ENCODE data around the gene DNAJC11.
A peak's percentile ranks its signal among the peaks of the same experiment; 100 is the strongest.
"Not testable (repeated sequence)": the region's sequence is repeated elsewhere in the genome, so short reads cannot be mapped to it uniquely, and the experiment has no call there.

DNAJC11 gene, protein sequence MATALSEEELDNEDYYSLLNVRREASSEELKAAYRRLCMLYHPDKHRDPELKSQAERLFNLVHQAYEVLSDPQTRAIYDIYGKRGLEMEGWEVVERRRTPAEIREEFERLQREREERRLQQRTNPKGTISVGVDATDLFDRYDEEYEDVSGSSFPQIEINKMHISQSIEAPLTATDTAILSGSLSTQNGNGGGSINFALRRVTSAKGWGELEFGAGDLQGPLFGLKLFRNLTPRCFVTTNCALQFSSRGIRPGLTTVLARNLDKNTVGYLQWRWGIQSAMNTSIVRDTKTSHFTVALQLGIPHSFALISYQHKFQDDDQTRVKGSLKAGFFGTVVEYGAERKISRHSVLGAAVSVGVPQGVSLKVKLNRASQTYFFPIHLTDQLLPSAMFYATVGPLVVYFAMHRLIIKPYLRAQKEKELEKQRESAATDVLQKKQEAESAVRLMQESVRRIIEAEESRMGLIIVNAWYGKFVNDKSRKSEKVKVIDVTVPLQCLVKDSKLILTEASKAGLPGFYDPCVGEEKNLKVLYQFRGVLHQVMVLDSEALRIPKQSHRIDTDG

DNA sequence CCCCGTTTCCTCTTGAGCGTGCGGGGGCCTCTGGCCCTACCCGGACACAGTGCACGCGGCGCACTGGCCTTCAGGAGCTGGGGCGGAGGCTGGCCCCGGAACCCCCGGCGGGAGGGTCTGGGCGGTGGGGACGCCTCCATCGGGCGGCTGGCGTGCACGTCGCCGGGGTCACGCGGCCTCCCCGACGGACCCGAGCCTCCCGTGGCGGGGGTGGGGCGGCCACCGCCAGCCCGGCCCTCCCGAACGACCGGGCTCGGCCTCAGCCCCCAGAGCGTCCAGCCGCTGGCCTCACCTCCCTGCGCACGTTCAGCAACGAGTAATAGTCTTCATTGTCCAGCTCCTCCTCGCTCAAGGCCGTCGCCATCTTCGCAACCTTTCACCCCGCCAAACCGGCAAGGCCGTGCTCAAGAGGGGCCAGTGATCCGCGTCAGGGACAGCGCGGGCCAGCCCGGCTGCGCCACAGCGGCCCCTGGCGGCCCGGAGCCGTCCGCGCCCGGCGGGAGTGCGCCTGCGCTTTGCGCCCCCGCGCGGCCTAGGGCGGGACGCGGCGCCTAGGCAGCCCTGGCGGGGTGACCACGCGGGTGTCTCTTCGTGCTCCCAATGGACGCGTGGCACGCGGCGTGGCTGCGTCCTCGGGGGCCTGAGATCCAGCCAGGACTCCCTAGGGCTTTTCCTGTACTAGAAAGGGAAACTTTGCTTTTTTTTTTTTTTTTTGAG, at the start of gene DNAJC11:
TSS of gene DNAJC11 (minus strand) at position 380 of the 717 bp plus-strand sequence. CDS start at position 364, 16 bp downstream.
- peak; percentile 66 for DNase-seq

DNA sequence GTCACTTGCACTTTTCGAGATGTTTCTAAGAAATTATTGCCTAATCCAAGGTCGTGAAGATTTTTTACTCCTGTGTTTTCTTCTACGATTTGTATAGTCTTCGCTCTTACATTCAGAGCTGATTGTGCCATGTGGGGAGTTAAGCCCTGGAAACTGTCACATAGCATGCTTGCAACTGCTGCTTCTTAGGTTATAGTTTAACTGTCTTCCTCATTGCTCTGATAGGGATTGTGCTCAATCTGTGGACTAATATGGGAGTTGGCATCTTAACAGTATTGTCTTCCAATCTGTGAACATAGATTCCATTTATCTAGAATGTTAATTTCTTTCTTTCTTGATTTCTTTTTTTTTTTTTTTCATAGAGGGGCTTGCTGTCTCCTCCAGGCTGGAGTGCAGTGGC, 48.9 kb upstream of the DNAJC11 start:
- no peak for DNase-seq

DNA sequence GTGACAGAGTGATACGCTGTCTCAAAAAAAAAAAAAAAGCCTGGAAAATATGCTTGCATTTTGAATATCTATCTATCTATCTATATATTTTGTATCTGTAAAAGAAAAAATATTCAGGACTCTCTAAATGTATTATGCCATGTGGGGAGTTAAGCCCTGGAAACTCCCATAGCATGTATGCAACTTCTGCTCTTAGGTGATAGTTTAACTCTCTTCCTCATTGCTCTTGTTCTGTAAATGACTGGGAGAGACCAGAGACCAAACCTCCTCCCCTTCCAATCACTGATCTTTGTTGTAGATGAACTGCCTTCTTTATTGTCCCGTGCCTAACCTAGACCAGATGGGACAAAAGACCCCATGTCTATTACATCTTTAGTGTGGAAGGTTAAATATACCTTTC, 46.1 kb upstream of the DNAJC11 start:
- DNase-seq: no peak

DNA sequence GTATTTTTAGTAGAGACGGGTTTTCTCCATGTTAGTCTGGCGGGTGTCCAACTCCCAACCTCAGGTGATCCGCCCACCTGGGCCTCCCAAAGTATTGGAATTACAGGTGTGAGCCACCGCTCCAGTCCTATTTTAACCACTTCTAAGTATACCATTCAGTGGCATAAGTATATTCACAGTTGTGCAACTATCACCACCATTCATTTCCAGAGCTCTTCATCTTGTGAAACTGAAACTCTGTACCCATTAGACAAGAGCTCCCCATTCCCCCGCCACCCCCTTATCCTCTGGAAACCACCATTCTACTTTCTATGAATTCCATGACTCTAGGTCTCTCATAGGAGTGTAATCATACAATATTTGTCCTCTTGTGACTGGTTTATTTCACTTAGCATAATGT, 43.5 kb upstream of the DNAJC11 start:
- DNase-seq: no peak

DNA sequence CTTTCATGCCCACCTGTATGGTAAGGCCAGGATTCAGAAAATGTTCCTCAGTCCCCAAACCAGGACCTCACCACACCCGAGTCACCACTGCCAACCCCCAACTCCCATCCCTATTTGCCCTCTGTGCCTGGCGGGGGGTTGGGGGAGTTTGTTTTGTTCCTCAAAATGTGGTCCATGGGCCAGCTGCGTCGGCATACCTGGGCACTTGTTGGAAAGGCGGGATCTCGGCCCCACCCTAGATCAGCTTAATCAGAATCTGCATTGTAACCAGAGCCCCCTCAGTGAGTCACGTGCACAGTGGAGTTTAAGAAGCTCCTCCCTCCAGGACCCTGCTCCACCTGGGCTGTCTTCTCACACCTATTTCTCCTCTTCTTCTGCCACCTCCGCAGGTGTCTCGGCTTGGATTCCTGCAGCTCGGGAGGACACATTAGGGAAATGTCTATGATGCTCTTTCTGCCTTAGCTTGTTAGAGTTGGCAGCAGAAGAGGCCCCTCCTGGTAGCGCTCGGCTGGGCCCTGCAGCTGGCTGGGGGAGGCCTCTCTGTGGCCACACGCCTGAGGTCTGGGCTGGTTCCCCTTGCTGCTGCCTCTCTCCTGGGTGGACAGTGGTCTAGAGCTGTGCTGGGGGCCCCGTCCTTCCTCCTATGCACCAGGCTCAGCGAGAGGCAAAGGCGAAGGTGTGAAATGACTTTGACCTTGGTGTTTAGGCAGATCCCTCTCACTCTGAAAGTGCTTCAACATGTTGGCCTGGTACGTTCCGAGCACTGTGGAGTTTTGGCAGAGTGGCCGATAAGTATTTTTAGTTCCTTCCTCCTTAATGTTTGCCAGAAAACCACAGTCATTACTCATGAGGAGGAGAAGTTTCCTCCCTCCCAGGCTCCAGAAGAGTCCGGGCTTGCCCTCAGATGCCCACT, 41.8 kb upstream of the DNAJC11 start:
- no peak for DNase-seq

DNA sequence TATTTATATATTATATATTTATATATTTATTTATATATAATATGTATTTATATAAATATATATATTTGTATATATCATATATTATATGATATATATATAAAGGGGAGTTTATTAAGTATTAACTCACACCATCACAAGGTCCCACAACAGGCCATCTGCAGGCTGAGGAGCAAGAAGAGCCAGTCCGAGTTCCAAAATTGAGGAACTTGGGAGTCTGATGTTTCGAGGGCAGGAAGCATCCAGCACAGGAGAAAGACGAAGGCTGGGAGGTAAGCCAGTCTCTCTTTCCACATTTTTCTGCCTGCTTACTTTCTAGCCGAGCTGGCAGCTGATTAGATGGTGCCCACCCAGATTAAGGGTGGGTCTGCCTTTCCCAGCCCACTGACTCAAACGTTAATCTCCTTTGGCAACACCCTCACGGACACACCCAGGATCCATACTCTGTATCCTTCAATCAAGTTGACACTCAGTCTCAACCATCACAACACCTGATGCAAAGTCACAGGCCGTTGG, 41.1 kb upstream of the DNAJC11 start:
- not testable (repeated sequence) for DNase-seq

DNA sequence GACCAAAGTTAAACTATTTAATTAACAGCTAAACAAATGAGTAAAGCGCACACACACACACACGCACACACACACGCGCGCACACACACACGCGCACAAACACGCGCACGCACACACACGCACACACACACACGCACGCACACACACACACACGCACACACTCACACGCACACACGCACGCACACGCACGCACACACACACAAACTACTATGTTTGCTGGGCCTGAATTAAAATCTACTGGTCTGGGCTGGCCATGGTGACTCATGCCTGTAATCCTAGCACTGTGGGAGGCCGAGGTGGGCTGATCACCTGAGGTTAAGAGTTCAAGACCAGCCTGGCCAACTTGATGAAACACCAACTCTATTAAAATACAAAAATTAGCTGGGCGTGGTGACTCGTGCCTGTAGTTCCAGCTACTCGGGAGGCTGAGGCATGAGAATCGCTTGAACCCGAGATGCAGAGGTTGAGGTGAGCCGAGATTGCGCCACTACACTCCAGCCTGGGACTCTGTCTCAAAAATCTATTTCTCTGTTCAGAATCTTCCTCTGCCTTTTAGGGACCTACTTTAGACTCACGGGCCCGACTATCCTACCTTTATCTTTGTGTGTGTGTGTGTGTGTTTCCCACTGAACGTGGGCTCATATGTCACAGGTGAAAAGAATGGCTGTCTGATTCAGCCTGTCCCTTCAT, 37.5 kb upstream of the DNAJC11 start:
- DNase-seq: no peak

DNA sequence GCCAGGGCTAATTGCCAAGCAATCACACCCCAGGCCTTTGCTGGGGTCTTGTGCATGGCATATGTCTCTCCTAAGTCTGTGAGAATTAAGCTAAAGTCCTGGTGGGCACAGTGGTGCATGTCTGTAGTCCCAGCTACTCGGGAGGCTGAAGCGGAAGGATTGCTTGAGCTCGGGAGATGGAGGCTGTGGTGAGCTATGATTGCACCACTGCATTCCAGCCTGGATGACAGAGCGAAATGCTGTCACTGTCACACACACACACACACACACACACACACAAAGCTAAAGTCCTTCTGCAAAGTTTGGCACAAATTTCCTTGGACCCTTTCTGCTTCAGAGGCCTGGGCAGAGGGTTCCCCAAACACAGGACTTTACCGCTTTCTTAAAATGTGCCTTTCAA, 31.3 kb upstream of the DNAJC11 start:
- DNase-seq: no peak

DNA sequence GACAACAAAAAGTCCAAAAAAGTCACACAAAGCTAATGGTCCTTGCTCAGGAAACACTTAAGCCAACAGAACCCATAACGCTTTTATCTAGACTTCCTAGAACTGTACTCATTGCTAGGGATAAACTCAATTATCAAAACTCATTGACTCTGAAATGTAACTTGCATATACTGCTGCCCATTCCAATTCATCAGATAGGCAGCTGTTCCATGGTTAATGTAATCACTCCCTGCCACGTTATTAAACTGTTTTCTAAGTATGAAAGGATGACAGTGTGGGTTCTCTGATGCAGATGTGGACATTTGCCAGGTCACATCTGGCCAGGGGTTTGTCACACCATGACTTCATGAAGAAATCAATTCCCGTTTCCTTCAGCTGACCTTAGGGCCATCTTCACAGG, 30.3 kb upstream of the DNAJC11 start:
- DNase-seq: no peak

DNA sequence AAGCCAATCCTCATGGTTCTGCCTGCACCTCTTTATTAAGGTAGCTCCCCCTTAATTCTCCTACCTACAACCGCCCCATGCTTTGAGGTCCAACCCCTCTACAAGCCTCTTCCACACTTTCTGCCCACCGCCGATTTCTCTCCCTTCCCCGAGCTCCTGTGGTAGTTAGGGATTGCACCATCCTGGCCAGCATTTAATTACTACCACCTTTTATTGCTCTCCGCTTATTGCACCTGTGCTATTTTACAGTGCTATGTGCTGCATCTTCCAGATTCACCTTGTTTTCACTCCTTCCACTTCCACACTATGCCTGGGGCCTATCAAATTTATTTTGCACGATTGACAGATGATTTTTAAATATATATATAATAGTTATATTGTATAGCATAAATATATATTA, 29.3 kb upstream of the DNAJC11 start:
- DNase-seq: no peak

DNA sequence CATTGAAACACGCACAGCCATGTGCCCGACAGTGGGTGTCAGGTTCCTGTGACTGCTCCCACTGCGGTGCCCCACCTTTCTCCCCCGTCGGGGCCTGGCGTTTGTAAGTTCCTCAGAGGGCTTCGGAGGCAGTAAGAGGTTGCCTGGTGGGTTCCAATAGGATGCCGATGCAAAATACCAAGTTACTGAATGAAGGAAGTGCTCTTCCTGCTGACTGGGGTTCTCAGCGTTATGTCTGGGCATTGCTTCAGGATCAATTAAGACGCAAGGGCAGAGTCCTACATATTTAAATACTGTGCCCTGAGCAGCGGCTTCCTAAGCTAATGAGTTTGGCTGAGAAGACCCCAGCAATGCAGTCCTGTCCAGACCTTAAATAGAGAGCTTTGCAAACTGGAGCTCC, 28.9 kb upstream of the DNAJC11 start:
- no peak for DNase-seq

DNA sequence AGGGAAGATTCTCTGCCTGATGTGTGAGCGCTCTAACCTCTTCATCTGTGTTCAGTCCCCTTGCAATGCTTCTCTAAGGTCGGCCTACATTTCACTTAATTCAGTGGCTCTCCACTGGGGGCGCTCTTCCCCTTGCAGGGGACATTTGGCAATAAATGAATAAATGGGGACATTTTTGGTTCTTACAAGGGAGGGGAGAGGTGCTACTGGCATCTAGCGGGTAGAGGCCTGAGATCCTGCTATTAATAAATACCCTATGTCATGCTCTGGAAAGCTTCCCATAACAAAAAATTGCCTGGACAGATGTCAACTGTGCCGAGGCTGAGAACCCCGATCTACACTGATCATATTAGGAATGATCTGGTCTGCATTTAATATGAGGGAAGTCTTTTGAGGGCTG, 25.9 kb upstream of the DNAJC11 start:
- no peak for DNase-seq

DNA sequence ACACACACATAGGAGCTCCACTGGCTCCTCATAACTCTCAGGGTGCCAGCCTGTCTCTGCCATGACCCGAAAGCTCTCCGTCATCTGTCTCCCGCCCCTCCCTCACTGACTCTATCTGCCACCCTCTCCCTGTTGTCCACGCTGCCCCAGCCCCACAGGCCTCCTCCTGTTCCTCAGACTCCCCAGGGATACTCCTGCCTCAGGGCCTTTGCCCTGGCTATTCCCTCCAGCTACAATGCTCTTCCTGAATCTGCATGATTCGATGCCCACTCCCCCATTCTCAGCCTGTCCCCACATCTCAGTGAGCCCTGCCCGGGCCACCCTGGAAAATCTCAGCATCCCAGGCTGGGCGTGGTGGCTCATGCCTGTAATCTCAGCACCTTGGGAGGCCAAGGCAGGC, 24.6 kb upstream of the DNAJC11 start:
- no peak for DNase-seq

DNA sequence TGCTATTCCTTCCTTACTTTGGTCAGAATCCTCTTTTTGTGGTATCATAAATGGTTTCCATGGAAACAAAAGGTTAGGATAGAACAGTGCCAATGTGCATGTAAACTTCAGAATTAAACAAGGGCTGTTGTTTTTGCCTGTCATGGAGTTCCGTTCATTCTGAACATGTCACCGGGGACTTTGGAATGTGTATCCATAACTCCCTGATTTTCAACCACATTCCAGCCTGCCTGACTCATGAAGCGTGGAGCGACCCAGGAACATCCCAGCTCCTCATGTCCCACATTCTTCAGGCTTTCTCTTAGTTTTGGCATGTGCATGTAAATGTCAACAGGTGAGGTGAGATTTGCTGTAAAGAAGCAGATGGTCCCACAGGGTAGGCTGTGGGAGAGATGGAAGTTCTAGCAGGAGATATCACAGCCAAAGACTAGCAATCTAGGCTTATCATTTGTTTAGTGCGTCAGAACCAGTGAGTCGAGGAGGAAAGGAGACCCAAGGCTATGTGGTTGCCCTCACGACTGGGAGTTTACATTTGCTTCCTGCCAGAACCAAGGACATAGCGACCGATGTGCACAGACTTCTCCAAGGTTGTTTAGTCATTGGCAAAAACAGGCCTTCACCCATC, 23.0 kb upstream of the DNAJC11 start:
- DNase-seq: no peak

DNA sequence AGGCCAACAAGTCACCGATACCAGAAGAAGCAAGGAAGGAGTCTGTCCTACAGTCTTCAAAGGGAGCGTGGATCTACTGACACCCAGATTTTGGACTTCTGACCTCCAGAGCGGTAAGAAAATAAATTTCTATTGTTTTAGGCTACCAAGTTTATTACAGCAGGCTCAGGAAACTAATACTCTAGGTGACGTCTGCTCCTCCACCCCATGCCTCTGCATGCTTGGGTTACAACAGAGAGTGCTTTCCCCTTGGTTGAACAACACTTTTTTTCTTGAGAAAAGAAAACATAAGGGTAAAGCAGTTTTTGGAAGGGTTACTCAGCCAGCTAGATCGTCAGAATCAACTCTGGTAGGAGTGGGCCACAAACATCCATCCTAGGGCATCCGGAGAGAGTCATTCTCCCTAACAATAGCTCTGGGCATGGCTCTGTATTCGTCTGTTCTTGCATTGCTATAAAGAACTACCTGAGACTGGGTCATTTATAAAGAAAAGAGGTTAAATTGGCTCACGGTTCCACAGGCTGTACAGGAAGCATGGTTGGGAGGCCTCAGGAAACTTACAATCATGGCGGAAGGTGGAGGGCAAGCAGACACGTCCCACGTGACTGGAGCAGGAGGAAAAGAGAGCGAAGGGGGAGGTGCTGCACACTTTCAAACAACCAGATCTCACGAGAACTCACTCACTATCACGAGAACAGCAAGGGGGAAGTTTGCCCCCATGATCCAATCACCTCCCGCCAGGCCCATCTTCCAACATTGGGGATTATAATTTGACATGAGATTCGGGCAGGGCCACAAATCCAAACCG, 22.2 kb upstream of the DNAJC11 start:
- DNase-seq: no peak

DNA sequence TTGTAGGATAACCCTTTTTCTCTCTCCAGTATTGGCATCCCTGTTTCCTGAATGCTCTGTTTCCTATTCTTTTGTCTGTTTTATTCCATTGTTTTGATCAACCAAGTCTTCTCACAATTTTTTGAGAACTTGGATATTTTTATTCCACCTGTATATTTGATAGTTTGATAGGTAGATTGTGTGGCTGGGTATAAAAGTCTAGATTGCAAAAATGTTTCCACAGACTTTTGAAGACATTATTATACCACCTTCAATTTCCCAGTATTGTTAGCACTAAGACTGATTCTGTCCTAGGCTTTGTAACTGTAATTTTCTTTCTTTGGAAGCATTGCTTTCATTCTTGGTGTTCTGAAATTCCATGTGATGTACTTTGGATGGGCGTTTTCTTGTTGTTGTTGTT, 9.6 kb upstream of the DNAJC11 start:
- DNase-seq: no peak

DNA sequence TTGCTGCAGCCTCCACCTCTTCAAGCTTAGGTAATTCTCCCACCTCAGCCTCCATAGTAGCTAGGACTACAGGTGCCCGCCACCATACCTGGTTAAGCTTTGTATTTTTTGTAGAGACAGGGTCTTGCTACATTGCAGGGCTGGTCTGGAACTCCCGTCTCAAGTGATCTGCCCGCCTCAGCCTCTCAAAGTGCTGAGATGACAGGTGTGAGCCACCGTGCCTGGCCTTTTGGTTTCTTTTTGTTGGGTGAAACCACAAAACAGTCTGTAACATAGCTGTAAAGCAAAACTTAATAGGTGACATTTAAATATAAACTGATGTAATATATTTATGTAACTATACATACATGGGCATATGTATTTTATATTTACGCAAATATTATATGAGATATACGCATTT, 3.1 kb upstream of the DNAJC11 start:
- DNase-seq: no peak

DNA sequence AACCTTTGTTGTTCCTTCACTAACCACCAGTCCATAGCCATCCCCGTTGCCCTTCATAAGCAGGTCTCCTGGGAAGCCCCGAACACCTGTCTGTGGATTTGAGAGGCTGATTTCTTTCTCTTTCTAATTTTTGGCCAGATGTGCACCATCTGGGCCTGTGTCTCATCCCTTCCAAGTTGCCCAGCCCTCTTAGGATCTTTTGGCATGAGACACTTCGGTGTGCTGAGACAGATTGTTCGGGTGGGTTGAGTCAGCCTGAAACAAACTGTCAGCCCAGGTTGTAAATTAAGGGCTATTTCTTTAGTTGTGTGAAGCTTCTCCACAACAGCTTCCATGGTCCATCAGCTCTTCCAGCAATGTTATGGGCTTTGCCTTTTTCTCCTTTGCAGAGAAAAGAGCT, 1.4 kb upstream of the DNAJC11 start:
- no peak for DNase-seq

DNA sequence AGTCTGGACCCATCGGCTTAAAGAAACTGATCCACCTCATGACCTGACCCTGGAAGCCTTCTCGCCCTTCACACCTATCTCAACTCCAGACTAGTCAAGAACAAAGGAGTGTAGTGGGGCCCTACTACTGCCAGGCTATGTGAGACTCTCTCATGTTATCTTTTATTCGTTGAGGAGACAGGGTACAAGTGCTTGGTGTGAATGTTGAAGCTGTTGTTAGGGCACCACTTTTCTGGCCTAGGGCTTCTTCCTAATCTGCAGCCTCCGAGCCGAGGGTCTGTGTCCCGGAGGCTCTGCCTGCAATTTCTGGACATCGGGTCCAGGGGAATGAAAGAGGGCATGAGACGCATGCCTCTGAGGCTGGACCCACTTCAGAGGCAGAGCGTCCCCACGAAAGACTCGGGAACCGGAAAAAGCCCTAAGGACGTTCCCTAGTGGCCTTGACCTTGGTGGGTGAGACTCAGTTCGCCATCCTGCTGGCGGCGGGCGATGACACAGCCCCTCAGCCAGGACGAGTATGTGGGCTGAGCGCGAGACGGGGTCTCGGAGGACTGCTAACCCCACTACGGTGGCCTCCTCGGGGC, 671 bp downstream of the DNAJC11 start:
- no peak for DNase-seq

DNA sequence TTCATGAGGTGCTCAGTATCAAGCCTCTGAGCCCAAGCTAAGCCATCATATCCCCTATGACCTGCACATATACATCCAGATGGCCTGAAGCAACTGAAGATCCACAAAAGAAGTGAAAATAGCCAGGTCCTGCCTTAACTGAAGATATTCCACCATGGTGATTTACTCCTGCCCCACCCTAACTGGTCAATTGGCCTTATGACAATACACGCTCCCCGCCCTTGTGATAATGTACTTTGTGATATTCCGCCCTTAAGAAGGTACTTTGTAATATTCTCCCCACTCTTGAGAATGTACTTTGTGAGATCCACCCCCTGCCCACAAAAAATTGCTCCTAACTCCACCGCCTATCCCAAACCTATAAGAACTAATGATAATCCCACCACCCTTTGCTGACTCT, 1.7 kb downstream of the DNAJC11 start:
- not testable (repeated sequence) for DNase-seq
